GM21515 (cell line): ENCODE results near the gene NMU.
A peak's percentile ranks its signal among the peaks of the same experiment; 100 is the strongest.
"Not testable (repeated sequence)": the region's sequence is repeated elsewhere in the genome, so short reads cannot be mapped to it uniquely, and the experiment has no call there.

ENCODE experiments used
- ATAC-seq: cut with Tn5 transposase; IDR thresholded peaks from one replicate; pipeline ENCODE4 v1.9.1; 2021; ENCODE audit not compliant: unreplicated experiment

The NMU gene

GRCh38 chr4:55568905-55569504 is 67.1 kb downstream of the NMU start:
- no peak for ATAC-seq

- ATAC-seq: peak; percentile 100
Observed at GRCh38 chr4:55561889-55562288, 74.2 kb downstream of the NMU start.

GRCh38 chr4:55560096-55560495 is 76.0 kb downstream of the NMU start:
- ATAC-seq: no peak

- no peak for ATAC-seq
Observed at GRCh38 chr4:55554453-55555030, 81.6 kb downstream of the NMU start.

GRCh38 chr4:55553441-55554201 is 82.5 kb downstream of the NMU start:
- ATAC-seq: no peak

GRCh38 chr4:55551964-55552363 is 84.1 kb downstream of the NMU start:
- ATAC-seq: not testable (repeated sequence)

- ATAC-seq: no peak
Observed at GRCh38 chr4:55549888-55550287, 86.2 kb downstream of the NMU start.

- ATAC-seq: no peak
Observed at GRCh38 chr4:55547918-55548317, 88.2 kb downstream of the NMU start.

GRCh38 chr4:55547466-55547770 is 88.7 kb downstream of the NMU start:
- ATAC-seq: no peak

- peak; percentile 72 for ATAC-seq
Observed at GRCh38 chr4:55546756-55547465, 89.2 kb downstream of the NMU start, which contains the start of gene CLOCK. CLOCK (minus strand) TSS chr4:55546909; CDS start chr4:55482785, 64,124 bp downstream.

- ATAC-seq: peak; percentile 48
Observed at GRCh38 chr4:55546506-55546755, 89.7 kb downstream of the NMU start.

- ATAC-seq: peak; percentile 45
Observed at GRCh38 chr4:55545641-55546505, 90.2 kb downstream of the NMU start.
